Spleen (tissue), 11 donors: ENCODE results near the gene NUSAP1. TPM values are rescaled to one million over a fixed set of nuclear protein-coding genes. Genes with fewer than 3 reads are reported as not detected.

Experiments used
- DNase-seq: peaks from one replicate; pipeline ENCODE4 v3.0.0-alpha.2; 2020
- H3K27ac ChIP-seq, 8 donors: fragments of 200-600 bp; sonication (generic) in 7 of 8; 1 replicate in 4 of 8; 2 replicates in 4 of 8; pipeline versions ENCODE4 v1.5.0 to v1.8.0; 2016 to 2021; ENCODE audit warnings: inconsistent platforms in 4 of 8, mild to moderate bottlenecking in 4 of 8, moderate library complexity in 1 of 8
- H3K27me3 ChIP-seq, 7 donors: fragments of 200-600 bp; sonication (generic) in 6 of 7; replicated peaks in 1 of 7; 1 replicate in 4 of 7; 2 replicates in 3 of 7; pipeline versions ENCODE4 v1.5.0 to v1.8.0; 2016 to 2021; ENCODE audit warnings: inconsistent platforms in 3 of 7, mild to moderate bottlenecking in 1 of 7
- H3K36me3 ChIP-seq, 6 donors: fragments of 200-600 bp; sonication (generic) in 5 of 6; 1 replicate in 4 of 6; 2 replicates in 2 of 6; pipeline versions ENCODE4 v1.5.0 to v1.8.0; 2016 to 2021; ENCODE audit warnings: inconsistent platforms in 2 of 6
- H3K4me1 ChIP-seq, 6 donors: fragments of 200-600 bp; sonication (generic) in 5 of 6; 1 replicate in 3 of 6; 2 replicates in 3 of 6; pipeline versions ENCODE4 v1.5.0 to v1.8.0; 2016 to 2021; ENCODE audit warnings: inconsistent platforms in 3 of 6
- H3K4me3 ChIP-seq, 8 donors: fragments of 200-600 bp; sonication (generic) in 7 of 8; 1 replicate in 4 of 8; 2 replicates in 4 of 8; pipeline versions ENCODE4 v1.5.0 to v1.8.0; 2016 to 2021; ENCODE audit warnings: inconsistent platforms in 4 of 8, mild to moderate bottlenecking in 4 of 8, moderate library complexity in 2 of 8
- H3K9me3 ChIP-seq, 8 donors: fragments of 200-600 bp; sonication (generic) in 7 of 8; 1 replicate in 4 of 8; 2 replicates in 4 of 8; pipeline versions ENCODE4 v1.5.0 to v1.8.0; 2016 to 2021; ENCODE audit warnings: inconsistent platforms in 4 of 8
- POLR2A ChIP-seq, 3 donors: fragments of 450-650 bp; IDR thresholded peaks; one replicate each; pipeline ENCODE4 v1.5.1; 2017; ENCODE audit warnings: antibody characterized with exemption in 3 of 3, mild to moderate bottlenecking in 1 of 3
- POLR2AphosphoS5 ChIP-seq, 3 donors: sonication (generic); formaldehyde crosslinking; IDR thresholded peaks; one replicate each; pipeline ENCODE4 v1.5.1; 2017; ENCODE audit warnings: antibody characterized with exemption in 3 of 3
- WGBS, 5 donors: extraction: QIAGEN DNeasy Blood & Tissue Kit in 3 of 5; methylation state at CpG; one replicate each; pipeline versions ENCODE4 v1.1.5 to v1.1.7; 2013 to 2018; 5-methylcytosine and 5-hydroxymethylcytosine counted together
- intact Hi-C: fragments of 100-400 bp; cut with DNase I; formaldehyde crosslinking; loops from one replicate; pipeline ENCODE4 v1.15.0; 2023; ENCODE audit warnings: low total_unique reads
- polyA plus RNA-seq, 3 donors: library from polyadenylated mRNA; stranded (reverse); fragments of 200-250 nt; gene quantifications; one replicate each; pipeline ENCODE4 v1.2.1, GENCODE V29; 2013
- total RNA-seq, 7 donors: library from RNA; depleted of rRNA in 3 of 7; stranded (reverse); fragments of >200 nt in 3 of 7; fragmentation: NEBNext Ultra II Directional in 4 of 7; extraction: Animal tissue kit (Norgen Biotek cat#: 25700) in 4 of 7; gene quantifications; one replicate each; pipeline versions ENCODE4 v1.1.0 to v1.2.1, GENCODE V29; 2016 to 2021
- TF ChIP-seq, protein P1 (sequence below), 11 experiments: fragments of 200-600 bp in 7 of 11; fragments of 450-650 bp in 4 of 11; sonication (generic) in 4 of 11; IDR thresholded peaks in 8 of 11; conservative IDR thresholded peaks in 3 of 11; 1 replicate in 7 of 11; 2 replicates in 4 of 11; pipeline versions ENCODE4 v1.4.0 to v1.8.0; 2016 to 2021; ENCODE audit warnings: antibody characterized with exemption in 11 of 11, inconsistent platforms in 4 of 11, mild to moderate bottlenecking in 1 of 11
- donor health status: healthy with polysubstance abuse.
- donor health status: DM: no; HTN: no; CAD: no; lungs with moderate emphysema.
- donor health status: DM: no; HTN: no; CAD: no.
- donor health status: Bipolar disorder and iron deficiency.
- donor health status: healthy.
- donor health status: DM: no; HTN: no; CAD: no.
- donor health status: DM: yes; HTN: yes; CAD: no.

NUSAP1 gene
- total and polyA plus RNA-seq, 10 donors = 4.0 to 47.5 (median 17.3) TPM

- TF ChIP-seq POLR2AphosphoS5 (IDR thresholded peaks at IDR 0.05) = no peak
- TF ChIP-seq POLR2A (IDR thresholded peaks at IDR 0.05) = no peak
- TF ChIP-seq, protein P1, sequence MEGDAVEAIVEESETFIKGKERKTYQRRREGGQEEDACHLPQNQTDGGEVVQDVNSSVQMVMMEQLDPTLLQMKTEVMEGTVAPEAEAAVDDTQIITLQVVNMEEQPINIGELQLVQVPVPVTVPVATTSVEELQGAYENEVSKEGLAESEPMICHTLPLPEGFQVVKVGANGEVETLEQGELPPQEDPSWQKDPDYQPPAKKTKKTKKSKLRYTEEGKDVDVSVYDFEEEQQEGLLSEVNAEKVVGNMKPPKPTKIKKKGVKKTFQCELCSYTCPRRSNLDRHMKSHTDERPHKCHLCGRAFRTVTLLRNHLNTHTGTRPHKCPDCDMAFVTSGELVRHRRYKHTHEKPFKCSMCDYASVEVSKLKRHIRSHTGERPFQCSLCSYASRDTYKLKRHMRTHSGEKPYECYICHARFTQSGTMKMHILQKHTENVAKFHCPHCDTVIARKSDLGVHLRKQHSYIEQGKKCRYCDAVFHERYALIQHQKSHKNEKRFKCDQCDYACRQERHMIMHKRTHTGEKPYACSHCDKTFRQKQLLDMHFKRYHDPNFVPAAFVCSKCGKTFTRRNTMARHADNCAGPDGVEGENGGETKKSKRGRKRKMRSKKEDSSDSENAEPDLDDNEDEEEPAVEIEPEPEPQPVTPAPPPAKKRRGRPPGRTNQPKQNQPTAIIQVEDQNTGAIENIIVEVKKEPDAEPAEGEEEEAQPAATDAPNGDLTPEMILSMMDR (IDR thresholded peaks at IDR 0.05 in 8 of 11, conservative IDR thresholded peaks at IDR 0.05 in 3 of 11) = no peak
- DNase-seq = no peak
- intact Hi-C loops = no loop called here
- Histone ChIP-seq H3K27me3 (no peaks in the 10 kb centered on the region), H3K36me3 (peaks cover 7 to 61% (median 37%) of the 10 kb centered on the region in 6 donors), H3K9me3 (no peaks in the 10 kb centered on the region), H3K4me3 (peak overlapping the region; percentile 75 to 99 (median 88)), H3K4me1 (peaks cover 14 to 61% (median 47%) of the 10 kb centered on the region in 6 donors), H3K27ac (peak overlapping the region; percentile 81 to 96 (median 94))
- 0 to 1% (median 1%) methylated on average over 20 of the region's 20 CpGs for WGBS, 5 donors
Observed at GRCh38 chr15:41284427-41285177, 48.1 kb upstream of the NUSAP1 start.

GRCh38 chr15:41285285-41285684, 47.4 kb upstream of the NUSAP1 start:
- 35 to 49% (median 42%) methylated on average over 7 of the region's 7 CpGs for WGBS, 5 donors
- no peaks in the 10 kb centered on the region for H3K27me3 ChIP-seq

DNA sequence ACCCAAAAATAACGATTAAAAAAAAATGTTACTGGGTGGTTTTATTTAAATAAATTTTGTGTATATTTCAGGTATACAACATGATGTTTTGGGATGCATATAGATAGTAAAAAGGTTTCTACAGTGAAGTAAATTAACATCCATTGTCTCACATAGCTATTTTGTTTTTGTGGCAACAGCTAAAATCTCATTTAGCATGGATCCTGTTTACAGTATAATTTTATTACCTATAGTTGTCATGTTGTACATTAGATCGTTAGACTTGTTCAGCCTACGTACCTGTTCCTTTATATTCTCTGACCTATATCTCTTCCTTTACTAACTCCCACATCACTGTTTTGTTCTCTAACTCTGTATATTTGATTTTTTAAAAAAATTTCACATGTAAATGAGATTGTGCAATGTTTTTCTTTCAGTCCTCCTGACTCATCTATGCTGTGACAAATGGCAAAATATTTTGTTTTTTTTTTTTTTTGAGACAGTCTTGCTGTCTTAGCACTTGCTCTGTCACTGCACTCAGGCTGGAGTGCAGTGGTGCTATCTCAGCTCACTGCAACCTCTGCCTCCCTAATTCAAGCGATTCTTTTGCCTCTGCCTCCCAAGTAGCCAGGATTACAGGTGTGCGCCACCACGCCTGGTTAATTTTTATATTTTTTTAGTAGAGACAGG, 45.9 kb upstream of the NUSAP1 start:
- intact Hi-C loops = no loop called here
- Histone ChIP-seq H3K27ac (peak overlapping the region in 3 of 8 donors; percentile 41 to 46 (median 43)), H3K27me3 (no peaks in the 10 kb centered on the region), H3K4me3 (no peak overlapping the region), H3K36me3 (peaks cover 7 to 63% (median 33%) of the 10 kb centered on the region in 6 donors), H3K9me3 (no peaks in the 10 kb centered on the region), H3K4me1 (peaks cover 20 to 83% (median 64%) of the 10 kb centered on the region in 6 donors)
- 92 to 98% (median 95%) methylated on average over 6 of the region's 6 CpGs for WGBS, 5 donors
- TF ChIP-seq, protein P1 (IDR thresholded peaks at IDR 0.05 in 8 of 11, conservative IDR thresholded peaks at IDR 0.05 in 3 of 11) = no peak
- no peak for TF ChIP-seq POLR2A (IDR thresholded peaks at IDR 0.05)
- TF ChIP-seq POLR2AphosphoS5 (IDR thresholded peaks at IDR 0.05) = no peak
- DNase-seq = no peak

More at GRCh38 chr15:41285285-41285684, 47.4 kb upstream of the NUSAP1 start:
- no peak for DNase-seq
- intact Hi-C loops = no loop called here
- Histone ChIP-seq H3K36me3 (peaks cover 7 to 61% (median 33%) of the 10 kb centered on the region in 6 donors), H3K4me1 (peaks cover 14 to 67% (median 50%) of the 10 kb centered on the region in 6 donors), H3K9me3 (no peaks in the 10 kb centered on the region), H3K4me3 (peak overlapping the region in 7 of 8 donors; percentile 75 to 99 (median 92)), H3K27ac (peak overlapping the region in 7 of 8 donors; percentile 91 to 96 (median 94))
- TF ChIP-seq, protein P1 (IDR thresholded peaks at IDR 0.05 in 8 of 11, conservative IDR thresholded peaks at IDR 0.05 in 3 of 11) = no peak
- TF ChIP-seq POLR2A (IDR thresholded peaks at IDR 0.05) (no peak), POLR2AphosphoS5 (IDR thresholded peaks at IDR 0.05) (no peak)

DNA sequence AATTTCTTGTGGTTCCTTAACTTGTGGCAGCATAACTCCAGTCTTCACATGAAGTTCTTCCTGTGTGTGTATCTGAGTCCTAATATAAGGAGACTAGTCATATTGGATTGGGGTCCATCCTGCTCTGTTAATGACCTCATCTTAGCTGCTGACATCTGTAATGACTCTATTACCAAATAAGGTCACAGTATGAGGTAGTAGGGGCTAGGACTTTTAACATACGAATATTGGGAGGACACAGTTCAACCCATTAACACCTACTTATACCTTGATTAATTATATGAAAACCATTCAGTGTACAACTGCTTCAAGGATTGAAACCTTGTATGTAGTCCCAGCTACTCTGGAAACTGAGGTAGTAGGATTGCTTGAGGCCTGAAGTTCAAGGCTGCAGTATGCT, 44.2 kb upstream of the NUSAP1 start:
- Histone ChIP-seq H3K4me3 (no peak overlapping the region), H3K27ac (peak overlapping the region in 1 of 8 donors; percentile 2), H3K9me3 (no peaks in the 10 kb centered on the region), H3K36me3 (peaks cover 7 to 80% (median 33%) of the 10 kb centered on the region in 6 donors), H3K4me1 (peaks cover 20 to 88% (median 65%) of the 10 kb centered on the region in 6 donors), H3K27me3 (no peaks in the 10 kb centered on the region)
- intact Hi-C loops = no loop called here
- no peak for TF ChIP-seq POLR2A (IDR thresholded peaks at IDR 0.05)
- TF ChIP-seq, protein P1 (IDR thresholded peaks at IDR 0.05 in 8 of 11, conservative IDR thresholded peaks at IDR 0.05 in 3 of 11) = no peak
- no peak for TF ChIP-seq POLR2AphosphoS5 (IDR thresholded peaks at IDR 0.05)
- 78 to 91% (median 83%) methylated on average over 1 of the region's 1 CpG for WGBS, 5 donors
- DNase-seq = no peak
